SK-N-SH (cell line): ENCODE results near the gene KRTAP19-7. TPM values are rescaled to one million over a fixed set of nuclear protein-coding genes. Genes with fewer than 3 reads are reported as not detected.

ENCODE experiments used
- CTCF ChIA-PET: fragments of 300-600, 350-600 bp; formaldehyde crosslinking; extraction: SDS; loops from one replicate; lab custom pipeline; 2021; lab: Yijun Ruan, JAX
- POLR2A ChIA-PET: fragments of 350-600 bp; sonication (Branson Sonifier 250); formaldehyde crosslinking; extraction: SDS; loops from one replicate; lab custom pipeline; 2020; ENCODE audit warnings: antibody characterized with exemption, inconsistent platforms; lab: Yijun Ruan, JAX
- DNase-seq: peaks from one replicate; pipeline ENCODE4 v3.0.0; 2012
- H2AFZ ChIP-seq: fragments of 200-600 bp; sonication (generic); 2 replicates; pipeline ENCODE4 v1.8.1; 2016; ENCODE audit warnings: antibody characterized with exemption, mild to moderate bottlenecking, low read depth
- H3F3A ChIP-seq: fragments of 200-600 bp; sonication (generic); replicated peaks from 2 replicates; pipeline ENCODE3; 2016; ENCODE audit warnings: antibody characterized with exemption, mild to moderate bottlenecking; ENCODE audit not compliant: insufficient read depth
- H3K27ac ChIP-seq, 2 experiments: fragments of 200-500 bp in 1 of 2; fragments of 200-600 bp in 1 of 2; sonication (Bioruptor generic) in 1 of 2; sonication (generic), shearing (Covaris generic) in 1 of 2; 2 replicates each; pipeline versions ENCODE4 v1.5.1 to v1.6.1; 2014 to 2016; ENCODE audit warnings: low read depth in 2 of 2, inconsistent platforms in 1 of 2, low read length in 1 of 2, mild to moderate bottlenecking in 1 of 2, mixed read lengths in 1 of 2
- H3K27me3 ChIP-seq: fragments of 200-600 bp; sonication (generic), shearing (Covaris generic); 2 replicates; pipeline ENCODE4 v1.6.1; 2016; ENCODE audit warnings: mixed run types; ENCODE audit not compliant: insufficient read depth
- H3K36me3 ChIP-seq, 2 experiments: fragments of 200-500 bp in 1 of 2; fragments of 200-600 bp in 1 of 2; sonication (Bioruptor generic) in 1 of 2; sonication (generic) in 1 of 2; replicated peaks in 1 of 2; 2 replicates each; pipeline versions ENCODE3 to v1.5.1; 2014 to 2016; ENCODE audit warnings: low read length in 1 of 2, mild to moderate bottlenecking in 1 of 2; ENCODE audit not compliant: insufficient read depth in 2 of 2, control insufficient read depth in 1 of 2
- H3K4me1 ChIP-seq, 2 experiments: fragments of 200-500 bp in 1 of 2; fragments of 200-600 bp in 1 of 2; sonication (Bioruptor generic) in 1 of 2; sonication (generic), shearing (Covaris generic) in 1 of 2; 2 replicates each; pipeline versions ENCODE4 v1.5.1 to v1.6.1; 2014 to 2016; ENCODE audit warnings: low read depth in 1 of 2, low read length in 1 of 2, mixed run types in 1 of 2; ENCODE audit not compliant: insufficient read depth in 2 of 2, control insufficient read depth in 1 of 2
- H3K4me2 ChIP-seq: fragments of 200-600 bp; sonication (generic), shearing (Covaris generic); 2 replicates; pipeline ENCODE4 v1.6.1; 2017; ENCODE audit warnings: mixed run types
- H3K4me3 ChIP-seq, 2 experiments: fragments of 200-500 bp in 1 of 2; fragments of 200-600 bp in 1 of 2; sonication (Bioruptor generic) in 1 of 2; sonication (generic), shearing (Covaris generic) in 1 of 2; 2 replicates each; pipeline versions ENCODE4 v1.5.1 to v1.8.1; 2014 to 2016; ENCODE audit warnings: low read depth in 2 of 2, inconsistent platforms in 1 of 2, low read length in 1 of 2, mild to moderate bottlenecking in 1 of 2, mixed read lengths in 1 of 2, moderate library complexity in 1 of 2
- H3K79me2 ChIP-seq: fragments of 200-600 bp; sonication (generic); 2 replicates; pipeline ENCODE4 v1.8.1; 2017; ENCODE audit warnings: mild to moderate bottlenecking; ENCODE audit not compliant: insufficient read depth
- H3K9ac ChIP-seq: fragments of 200-600 bp; sonication (generic); 2 replicates; pipeline ENCODE4 v1.6.1; 2017; ENCODE audit warnings: mixed run types
- H3K9me2 ChIP-seq: fragments of 200-600 bp; sonication (generic); 2 replicates; pipeline ENCODE4 v1.6.1; 2017; ENCODE audit warnings: mixed run types
- H3K9me3 ChIP-seq: fragments of 200-600 bp; sonication (generic); 2 replicates; pipeline ENCODE4 v1.6.1; 2017; ENCODE audit warnings: mixed run types, mild to moderate bottlenecking, moderate library complexity
- H4K20me1 ChIP-seq: fragments of 200-600 bp; sonication (generic); 2 replicates; pipeline ENCODE4 v1.6.1; 2017; ENCODE audit warnings: mild to moderate bottlenecking, mixed run types; ENCODE audit not compliant: insufficient read depth
- ELF1 ChIP-seq: IDR thresholded peaks from 2 replicates; pipeline ENCODE4 v1.4.0; 2012
- EZH2phosphoT487 ChIP-seq: fragments of 200-600 bp; sonication (generic); IDR thresholded peaks from 2 replicates; pipeline ENCODE4 v1.6.1; 2017; ENCODE audit warnings: low read depth, mixed run types, mild to moderate bottlenecking, antibody characterized with exemption, moderate library complexity, borderline replicate concordance
- FOSL2 ChIP-seq: IDR thresholded peaks from 2 replicates; pipeline ENCODE4 v1.4.0; 2012; ENCODE audit warnings: low read depth, mild to moderate bottlenecking, moderate library complexity, borderline replicate concordance
- GABPA ChIP-seq: IDR thresholded peaks from 2 replicates; pipeline ENCODE4 v1.4.0; 2012; ENCODE audit warnings: low read depth, mild to moderate bottlenecking
- MEF2A ChIP-seq: IDR thresholded peaks from 2 replicates; pipeline ENCODE4 v1.4.0; 2012; ENCODE audit warnings: low read depth, borderline replicate concordance
- NFIC ChIP-seq: IDR thresholded peaks from 2 replicates; pipeline ENCODE4 v1.4.0; 2012; ENCODE audit warnings: borderline replicate concordance
- NRF1 ChIP-seq: IDR thresholded peaks from 2 replicates; pipeline ENCODE4 v1.6.1; 2012; ENCODE audit warnings: low read depth, mild to moderate bottlenecking, low read length
- RAD21 ChIP-seq: IDR thresholded peaks from 2 replicates; pipeline ENCODE4 v1.6.1; 2012; ENCODE audit warnings: mild to moderate bottlenecking, low read length
- RCOR1 ChIP-seq: fragments of 150-350 bp; IDR thresholded peaks from 2 replicates; pipeline ENCODE4 v1.6.1; 2017; ENCODE audit warnings: antibody characterized with exemption, low read length
- RFX5 ChIP-seq: IDR thresholded peaks from 2 replicates; pipeline ENCODE4 v1.6.1; 2012; ENCODE audit warnings: mild to moderate bottlenecking, improper control_type of control experiment, low read length
- TAF1 ChIP-seq: IDR thresholded peaks from 2 replicates; pipeline ENCODE4 v1.6.1; 2012; ENCODE audit warnings: low read depth, mild to moderate bottlenecking, low read length, moderate library complexity, borderline replicate concordance
- TCF12 ChIP-seq: IDR thresholded peaks from 2 replicates; pipeline ENCODE4 v1.4.0; 2012
- TEAD4 ChIP-seq: IDR thresholded peaks from 2 replicates; pipeline ENCODE4 v1.4.0; 2012; ENCODE audit warnings: mild to moderate bottlenecking, borderline replicate concordance; ENCODE audit not compliant: insufficient read depth
- YY1 ChIP-seq: IDR thresholded peaks from 2 replicates; pipeline ENCODE4 v1.4.0; 2012; ENCODE audit warnings: low read depth, mild to moderate bottlenecking
- WGBS: methylation state at CpG from one replicate; pipeline ENCODE4 v1.1.6; 2017; ENCODE audit warnings: low lambda C conversion rate; 5-methylcytosine and 5-hydroxymethylcytosine counted together
- polyA plus RNA-seq, 3 experiments: library from polyadenylated mRNA; depleted of rRNA; stranded (reverse); fragments of >200 nt; gene quantifications; 2 replicates each; pipeline ENCODE4 v1.2.3, GENCODE V29; 2012
- TF ChIP-seq, protein P1 (sequence below): IDR thresholded peaks from 2 replicates; pipeline ENCODE4; 2012
- TF ChIP-seq, protein P2 (sequence below): IDR thresholded peaks from 2 replicates; pipeline ENCODE4 v1.6.1; 2012; ENCODE audit warnings: mild to moderate bottlenecking, low read depth, low read length, moderate library complexity
- TF ChIP-seq, protein P3 (sequence below): IDR thresholded peaks from 2 replicates; pipeline ENCODE4 v1.4.0; 2012; ENCODE audit warnings: low read depth, borderline replicate concordance

The KRTAP19-7 gene
- polyA plus RNA-seq, 1 of the 3 experiments (the other 2 are of a cell fraction): not detected

DNA sequence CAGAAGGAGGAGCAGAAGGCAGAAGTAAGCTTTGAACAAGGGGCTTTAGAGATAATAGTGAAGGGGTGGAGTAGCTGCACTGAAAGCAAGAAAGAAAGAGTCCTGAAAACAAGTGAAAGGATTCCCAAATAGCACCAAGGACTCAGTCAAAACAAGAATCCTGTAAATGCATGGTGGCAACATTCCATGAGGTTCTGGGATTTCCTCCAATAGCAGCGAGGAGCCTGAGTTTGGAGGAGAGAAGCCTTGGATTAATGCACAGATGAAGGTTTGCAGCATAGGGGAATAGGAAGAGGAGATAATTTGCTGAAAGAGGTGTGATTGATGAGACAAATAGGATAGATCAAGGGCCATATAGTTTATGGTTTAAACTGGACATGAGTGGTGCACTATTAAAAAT is 18.2 kb upstream of the KRTAP19-7 start:
- Histone ChIP-seq H3K4me2 (no peak overlapping the region), H3K27ac (no peak overlapping the region), H3K9ac (no peak overlapping the region), H4K20me1 (no peaks in the 10 kb centered on the region), H3K4me3 (no peak overlapping the region), H3K9me3 (no peaks in the 10 kb centered on the region), H3K79me2 (no peaks in the 10 kb centered on the region), H3K4me1 (no peaks in the 10 kb centered on the region), H2AFZ (no peak overlapping the region), H3K27me3 (no peaks in the 10 kb centered on the region; the same call in 1 of the 2 replicates), H3F3A (no peaks in the 10 kb centered on the region), H3K36me3 (no peaks in the 10 kb centered on the region), H3K9me2 (no peaks in the 10 kb centered on the region)
- WGBS: 0% methylated on average over 1 of the region's 1 CpG
- TF ChIP-seq MEF2A (no peak), TAF1 (no peak), RAD21 (no peak), RFX5 (no peak), TCF12 (no peak), TEAD4 (no peak), RCOR1 (no peak), NFIC (no peak), EZH2phosphoT487 (no peak), GABPA (no peak), YY1 (no peak), FOSL2 (no peak), NRF1 (no peak), ELF1 (no peak)
- TF ChIP-seq, protein P1, sequence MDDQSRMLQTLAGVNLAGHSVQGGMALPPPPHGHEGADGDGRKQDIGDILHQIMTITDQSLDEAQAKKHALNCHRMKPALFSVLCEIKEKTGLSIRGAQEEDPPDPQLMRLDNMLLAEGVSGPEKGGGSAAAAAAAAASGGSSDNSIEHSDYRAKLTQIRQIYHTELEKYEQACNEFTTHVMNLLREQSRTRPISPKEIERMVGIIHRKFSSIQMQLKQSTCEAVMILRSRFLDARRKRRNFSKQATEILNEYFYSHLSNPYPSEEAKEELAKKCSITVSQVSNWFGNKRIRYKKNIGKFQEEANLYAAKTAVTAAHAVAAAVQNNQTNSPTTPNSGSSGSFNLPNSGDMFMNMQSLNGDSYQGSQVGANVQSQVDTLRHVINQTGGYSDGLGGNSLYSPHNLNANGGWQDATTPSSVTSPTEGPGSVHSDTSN: no peak
- TF ChIP-seq, protein P2, sequence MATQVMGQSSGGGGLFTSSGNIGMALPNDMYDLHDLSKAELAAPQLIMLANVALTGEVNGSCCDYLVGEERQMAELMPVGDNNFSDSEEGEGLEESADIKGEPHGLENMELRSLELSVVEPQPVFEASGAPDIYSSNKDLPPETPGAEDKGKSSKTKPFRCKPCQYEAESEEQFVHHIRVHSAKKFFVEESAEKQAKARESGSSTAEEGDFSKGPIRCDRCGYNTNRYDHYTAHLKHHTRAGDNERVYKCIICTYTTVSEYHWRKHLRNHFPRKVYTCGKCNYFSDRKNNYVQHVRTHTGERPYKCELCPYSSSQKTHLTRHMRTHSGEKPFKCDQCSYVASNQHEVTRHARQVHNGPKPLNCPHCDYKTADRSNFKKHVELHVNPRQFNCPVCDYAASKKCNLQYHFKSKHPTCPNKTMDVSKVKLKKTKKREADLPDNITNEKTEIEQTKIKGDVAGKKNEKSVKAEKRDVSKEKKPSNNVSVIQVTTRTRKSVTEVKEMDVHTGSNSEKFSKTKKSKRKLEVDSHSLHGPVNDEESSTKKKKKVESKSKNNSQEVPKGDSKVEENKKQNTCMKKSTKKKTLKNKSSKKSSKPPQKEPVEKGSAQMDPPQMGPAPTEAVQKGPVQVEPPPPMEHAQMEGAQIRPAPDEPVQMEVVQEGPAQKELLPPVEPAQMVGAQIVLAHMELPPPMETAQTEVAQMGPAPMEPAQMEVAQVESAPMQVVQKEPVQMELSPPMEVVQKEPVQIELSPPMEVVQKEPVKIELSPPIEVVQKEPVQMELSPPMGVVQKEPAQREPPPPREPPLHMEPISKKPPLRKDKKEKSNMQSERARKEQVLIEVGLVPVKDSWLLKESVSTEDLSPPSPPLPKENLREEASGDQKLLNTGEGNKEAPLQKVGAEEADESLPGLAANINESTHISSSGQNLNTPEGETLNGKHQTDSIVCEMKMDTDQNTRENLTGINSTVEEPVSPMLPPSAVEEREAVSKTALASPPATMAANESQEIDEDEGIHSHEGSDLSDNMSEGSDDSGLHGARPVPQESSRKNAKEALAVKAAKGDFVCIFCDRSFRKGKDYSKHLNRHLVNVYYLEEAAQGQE: no peak
- TF ChIP-seq, protein P3, sequence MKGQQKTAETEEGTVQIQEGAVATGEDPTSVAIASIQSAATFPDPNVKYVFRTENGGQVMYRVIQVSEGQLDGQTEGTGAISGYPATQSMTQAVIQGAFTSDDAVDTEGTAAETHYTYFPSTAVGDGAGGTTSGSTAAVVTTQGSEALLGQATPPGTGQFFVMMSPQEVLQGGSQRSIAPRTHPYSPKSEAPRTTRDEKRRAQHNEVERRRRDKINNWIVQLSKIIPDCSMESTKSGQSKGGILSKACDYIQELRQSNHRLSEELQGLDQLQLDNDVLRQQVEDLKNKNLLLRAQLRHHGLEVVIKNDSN: no peak
- ChIA-PET POLR2A (no interaction called here), CTCF (no interaction called here)
- DNase-seq: no peak
